Spleen (tissue), 11 donors: Measurements from ENCODE around the gene KYNU. TPM values are rescaled to one million over a fixed set of nuclear protein-coding genes. Genes with fewer than 3 reads are reported as not detected.

Experiments
- DNase-seq: peaks from one replicate; pipeline ENCODE4 v3.0.0-alpha.2; 2020
- H3K27ac ChIP-seq, 8 donors: fragments of 200-600 bp; sonication (generic) in 7 of 8; 1 replicate in 4 of 8; 2 replicates in 4 of 8; pipeline versions ENCODE4 v1.5.0 to v1.8.0; 2016 to 2021; ENCODE audit warnings: inconsistent platforms in 4 of 8, mild to moderate bottlenecking in 4 of 8, moderate library complexity in 1 of 8
- H3K27me3 ChIP-seq, 7 donors: fragments of 200-600 bp; sonication (generic) in 6 of 7; replicated peaks in 1 of 7; 1 replicate in 4 of 7; 2 replicates in 3 of 7; pipeline versions ENCODE4 v1.5.0 to v1.8.0; 2016 to 2021; ENCODE audit warnings: inconsistent platforms in 3 of 7, mild to moderate bottlenecking in 1 of 7
- H3K36me3 ChIP-seq, 6 donors: fragments of 200-600 bp; sonication (generic) in 5 of 6; 1 replicate in 4 of 6; 2 replicates in 2 of 6; pipeline versions ENCODE4 v1.5.0 to v1.8.0; 2016 to 2021; ENCODE audit warnings: inconsistent platforms in 2 of 6
- H3K4me1 ChIP-seq, 6 donors: fragments of 200-600 bp; sonication (generic) in 5 of 6; 1 replicate in 3 of 6; 2 replicates in 3 of 6; pipeline versions ENCODE4 v1.5.0 to v1.8.0; 2016 to 2021; ENCODE audit warnings: inconsistent platforms in 3 of 6
- H3K4me3 ChIP-seq, 8 donors: fragments of 200-600 bp; sonication (generic) in 7 of 8; 1 replicate in 4 of 8; 2 replicates in 4 of 8; pipeline versions ENCODE4 v1.5.0 to v1.8.0; 2016 to 2021; ENCODE audit warnings: inconsistent platforms in 4 of 8, mild to moderate bottlenecking in 4 of 8, moderate library complexity in 2 of 8
- H3K9me3 ChIP-seq, 8 donors: fragments of 200-600 bp; sonication (generic) in 7 of 8; 1 replicate in 4 of 8; 2 replicates in 4 of 8; pipeline versions ENCODE4 v1.5.0 to v1.8.0; 2016 to 2021; ENCODE audit warnings: inconsistent platforms in 4 of 8
- CTCF ChIP-seq, 11 experiments: fragments of 200-600 bp in 7 of 11; fragments of 450-650 bp in 4 of 11; sonication (generic) in 4 of 11; IDR thresholded peaks in 8 of 11; conservative IDR thresholded peaks in 3 of 11; 1 replicate in 7 of 11; 2 replicates in 4 of 11; pipeline versions ENCODE4 v1.4.0 to v1.8.0; 2016 to 2021; ENCODE audit warnings: antibody characterized with exemption in 11 of 11, inconsistent platforms in 4 of 11, mild to moderate bottlenecking in 1 of 11
- POLR2A ChIP-seq, 3 donors: fragments of 450-650 bp; IDR thresholded peaks; one replicate each; pipeline ENCODE4 v1.5.1; 2017; ENCODE audit warnings: antibody characterized with exemption in 3 of 3, mild to moderate bottlenecking in 1 of 3
- POLR2AphosphoS5 ChIP-seq, 3 donors: sonication (generic); formaldehyde crosslinking; IDR thresholded peaks; one replicate each; pipeline ENCODE4 v1.5.1; 2017; ENCODE audit warnings: antibody characterized with exemption in 3 of 3
- WGBS, 5 donors: extraction: QIAGEN DNeasy Blood & Tissue Kit in 3 of 5; methylation state at CpG; one replicate each; pipeline versions ENCODE4 v1.1.5 to v1.1.7; 2013 to 2018; 5-methylcytosine and 5-hydroxymethylcytosine counted together
- intact Hi-C: fragments of 100-400 bp; cut with DNase I; formaldehyde crosslinking; loops from one replicate; pipeline ENCODE4 v1.15.0; 2023; ENCODE audit warnings: low total_unique reads
- polyA plus RNA-seq, 3 donors: library from polyadenylated mRNA; stranded (reverse); fragments of 200-250 nt; gene quantifications; one replicate each; pipeline ENCODE4 v1.2.1, GENCODE V29; 2013
- total RNA-seq, 7 donors: library from RNA; depleted of rRNA in 3 of 7; stranded (reverse); fragments of >200 nt in 3 of 7; fragmentation: NEBNext Ultra II Directional in 4 of 7; extraction: Animal tissue kit (Norgen Biotek cat#: 25700) in 4 of 7; gene quantifications; one replicate each; pipeline versions ENCODE4 v1.1.0 to v1.2.1, GENCODE V29; 2016 to 2021
- donor health status: healthy with polysubstance abuse.
- donor health status: DM: no; HTN: no; CAD: no; lungs with moderate emphysema.
- donor health status: DM: no; HTN: no; CAD: no.
- donor health status: Bipolar disorder and iron deficiency.
- donor health status: healthy.
- donor health status: DM: no; HTN: no; CAD: no.
- donor health status: DM: yes; HTN: yes; CAD: no.

The KYNU gene
- total and polyA plus RNA-seq, 10 donors, result 11.1 to 38.4 (median 20.8) TPM

DNA sequence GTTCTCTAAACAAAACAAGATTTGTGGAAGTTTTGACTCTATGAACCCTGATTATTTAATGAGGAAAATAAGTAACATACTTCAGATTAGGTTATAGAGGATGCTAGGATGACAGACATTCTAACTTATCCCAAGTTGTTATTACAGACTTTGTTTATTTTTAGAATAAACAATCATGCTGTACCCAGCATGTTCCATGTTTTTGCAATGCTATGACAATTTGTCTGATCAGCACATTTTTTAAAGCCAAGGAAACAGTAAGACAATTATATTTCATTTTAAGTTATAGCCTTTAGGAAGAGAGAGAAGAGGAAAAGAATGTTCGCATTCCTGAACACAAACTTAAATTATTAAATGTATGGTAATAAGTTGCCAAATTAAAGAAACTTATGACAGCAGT lies 119.8 kb downstream of the KYNU start:
- H3K9me3 ChIP-seq, result no peaks in the 10 kb centered on the region
- H3K36me3 ChIP-seq, result no peaks in the 10 kb centered on the region
- DNase-seq, result no peak
- H3K4me3 ChIP-seq, result no peak overlapping the region
- 67 to 81% (median 76%) methylated on average over 1 of the region's 1 CpG for WGBS, 5 donors
- peaks cover 0 to 4% (median 0%) of the 10 kb centered on the region in 7 donors for H3K27me3 ChIP-seq
- no peaks in the 10 kb centered on the region for H3K4me1 ChIP-seq
- H3K27ac ChIP-seq, result no peak overlapping the region
- intact Hi-C loops, result no loop called here
- no peak for TF ChIP-seq POLR2AphosphoS5 (IDR thresholded peaks at IDR 0.05)

- WGBS, 5 donors, result 85 to 94% (median 90%) methylated on average over 2 of the region's 2 CpGs
- intact Hi-C loops, result no loop called here
- peaks cover 0 to 4% (median 0%) of the 10 kb centered on the region in 7 donors for H3K27me3 ChIP-seq
Measured at GRCh38 chr2:143000599-143000998, 123.1 kb downstream of the KYNU start.

DNA sequence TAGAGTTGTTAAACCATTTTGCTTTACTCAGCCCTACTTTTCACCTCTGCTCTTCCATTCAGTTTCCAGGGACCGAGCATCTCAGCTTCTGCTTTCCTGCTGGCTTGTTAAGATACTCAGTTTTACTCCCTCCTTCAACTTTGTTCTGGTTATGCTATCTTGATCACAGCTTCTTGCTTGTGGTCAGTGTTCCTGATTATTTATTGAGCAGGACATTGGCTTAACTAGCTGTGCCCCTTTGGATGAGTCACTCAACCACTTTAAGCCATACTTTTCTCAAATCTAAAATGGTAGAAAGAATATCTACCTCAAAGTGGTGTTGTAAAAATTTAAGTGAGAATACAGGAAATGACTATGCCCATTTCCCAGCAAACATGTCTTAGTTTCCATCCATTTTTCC lies 124.0 kb downstream of the KYNU start:
- H3K36me3 ChIP-seq, result no peaks in the 10 kb centered on the region
- no peak overlapping the region for H3K27ac ChIP-seq
- no peak overlapping the region for H3K4me3 ChIP-seq
- DNase-seq, result no peak
- no peaks in the 10 kb centered on the region for H3K9me3 ChIP-seq
- H3K27me3 ChIP-seq, result peaks cover 0 to 4% (median 0%) of the 10 kb centered on the region in 7 donors
- intact Hi-C loops, result no loop called here
- TF ChIP-seq POLR2AphosphoS5 (IDR thresholded peaks at IDR 0.05), result no peak
- TF ChIP-seq CTCF (IDR thresholded peaks at IDR 0.05 in 8 of 11, conservative IDR thresholded peaks at IDR 0.05 in 3 of 11), result no peak
- no peak for TF ChIP-seq POLR2A (IDR thresholded peaks at IDR 0.05)
- WGBS, 5 donors, result 89 to 97% (median 90%) methylated on average over 1 of the region's 1 CpG
- no peaks in the 10 kb centered on the region for H3K4me1 ChIP-seq

More at GRCh38 chr2:143000599-143000998, 123.1 kb downstream of the KYNU start:
- no peaks in the 10 kb centered on the region for H3K9me3 ChIP-seq
- DNase-seq, result no peak
- no peaks in the 10 kb centered on the region for H3K4me1 ChIP-seq
- no peak overlapping the region for H3K27ac ChIP-seq
- no peak for TF ChIP-seq POLR2AphosphoS5 (IDR thresholded peaks at IDR 0.05)
- TF ChIP-seq POLR2A (IDR thresholded peaks at IDR 0.05), result no peak
- no peak for TF ChIP-seq CTCF (IDR thresholded peaks at IDR 0.05 in 8 of 11, conservative IDR thresholded peaks at IDR 0.05 in 3 of 11)
- H3K36me3 ChIP-seq, result no peaks in the 10 kb centered on the region
- H3K4me3 ChIP-seq, result no peak overlapping the region

DNA sequence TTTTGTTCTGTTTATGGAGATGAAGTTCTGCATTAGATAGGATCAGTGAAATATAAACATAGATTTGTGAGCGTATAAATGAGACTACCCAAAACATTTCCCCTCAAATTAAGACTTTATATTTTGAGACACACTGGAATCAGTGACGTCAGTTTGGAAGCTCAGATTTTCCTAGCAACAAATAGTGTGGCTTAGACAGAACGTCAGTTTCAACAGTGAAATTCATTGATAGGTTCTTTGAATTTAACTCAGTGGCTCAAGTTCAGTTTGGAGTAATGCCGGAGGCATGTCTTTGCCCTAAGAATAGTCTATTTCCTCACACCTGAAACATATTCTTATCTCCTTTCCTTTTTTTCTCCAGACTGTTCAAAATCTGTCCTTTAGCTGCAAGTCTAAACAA lies 138.2 kb downstream of the KYNU start:
- TF ChIP-seq POLR2A (IDR thresholded peaks at IDR 0.05), result no peak
- no peak for TF ChIP-seq POLR2AphosphoS5 (IDR thresholded peaks at IDR 0.05)
- TF ChIP-seq CTCF (IDR thresholded peaks at IDR 0.05 in 8 of 11, conservative IDR thresholded peaks at IDR 0.05 in 3 of 11), result no peak
- no peak overlapping the region for H3K27ac ChIP-seq
- H3K4me1 ChIP-seq, result no peaks in the 10 kb centered on the region
- 54 to 61% (median 57%) methylated on average over 4 of the region's 4 CpGs for WGBS, 5 donors
- peaks cover 0 to 3% (median 0%) of the 10 kb centered on the region in 8 donors for H3K9me3 ChIP-seq
- no peaks in the 10 kb centered on the region for H3K27me3 ChIP-seq
- no peaks in the 10 kb centered on the region for H3K36me3 ChIP-seq
- DNase-seq, result no peak
- peak overlapping the region in 1 of 8 donors; percentile 16 for H3K4me3 ChIP-seq
- intact Hi-C loops, result no loop called here
